Left cardiac atrium (tissue), 4 donors: ENCODE data around the gene PXT1. TPM values are rescaled to one million over a fixed set of nuclear protein-coding genes. Genes with fewer than 3 reads are reported as not detected.
"Not testable (repeated sequence)": the region's sequence is repeated elsewhere in the genome, so short reads cannot be mapped to it uniquely, and the experiment has no call there.

Experiments used
- ATAC-seq, 2 donors: fragments of 200-7000 bp; cut with Tn5 transposase; one replicate each; pipeline ENCODE4 v1.9.1; 2020; ENCODE audit warnings: mild to moderate bottlenecking in 2 of 2, moderate library complexity in 2 of 2
- DNase-seq: peaks from one replicate; pipeline ENCODE4 v3.0.0-alpha.2; 2020
- intact Hi-C, 2 donors: fragments of 100-400 bp; cut with DNase I; formaldehyde crosslinking; loops; one replicate each; pipeline versions ENCODE4 v1.14.1 to v1.15.1; 2022 to 2023
- total RNA-seq, 2 donors: library from RNA; stranded (reverse); fragmentation: NEBNext Ultra II Directional; extraction: Animal tissue kit (Norgen Biotek cat#: 25700); gene quantifications; one replicate each; pipeline ENCODE4 v1.2.1, GENCODE V29; 2021
- donor health status: DM: no; HTN: yes; CAD: no.
- donor health status: DM: no; HTN: yes; CAD: no; lungs with severe emphysema.
- donor health status: DM: yes; HTN: yes; CAD: no.
- donor health status: Dilated cardiomyopathy.

The PXT1 gene
- total RNA-seq, 2 donors from 2014 or later: 0.26 TPM; not detected in 1

GRCh38 chr6:36413489-36414480, 28.9 kb downstream of the PXT1 start:
- ATAC-seq: no peak
- intact Hi-C loops: no loop called here
- DNase-seq: no peak

GRCh38 chr6:36409718-36410117, 32.9 kb downstream of the PXT1 start:
- intact Hi-C loops, ATAC-seq, DNase-seq: not testable (repeated sequence)

DNA sequence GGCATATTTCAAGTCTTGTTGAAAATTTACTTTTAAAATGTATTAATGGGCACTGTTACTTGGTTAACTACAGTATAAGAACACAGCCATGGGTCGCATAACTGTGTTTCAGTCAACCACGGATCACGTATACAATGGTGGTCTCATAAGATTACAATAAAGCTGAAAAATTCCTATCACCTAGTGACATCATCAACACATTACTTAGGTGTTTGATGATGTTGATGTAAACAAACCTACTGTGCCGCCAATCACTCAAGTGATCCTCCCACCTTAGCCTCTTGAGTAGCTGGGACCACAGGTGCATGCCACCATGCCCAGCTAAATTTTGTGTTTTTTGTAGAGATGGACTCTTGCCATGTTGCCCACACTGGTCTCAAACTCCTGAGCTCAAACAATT, 38.5 kb downstream of the PXT1 start:
- DNase-seq (no peak), ATAC-seq (no peak)
- intact Hi-C loops: no loop called here

DNA sequence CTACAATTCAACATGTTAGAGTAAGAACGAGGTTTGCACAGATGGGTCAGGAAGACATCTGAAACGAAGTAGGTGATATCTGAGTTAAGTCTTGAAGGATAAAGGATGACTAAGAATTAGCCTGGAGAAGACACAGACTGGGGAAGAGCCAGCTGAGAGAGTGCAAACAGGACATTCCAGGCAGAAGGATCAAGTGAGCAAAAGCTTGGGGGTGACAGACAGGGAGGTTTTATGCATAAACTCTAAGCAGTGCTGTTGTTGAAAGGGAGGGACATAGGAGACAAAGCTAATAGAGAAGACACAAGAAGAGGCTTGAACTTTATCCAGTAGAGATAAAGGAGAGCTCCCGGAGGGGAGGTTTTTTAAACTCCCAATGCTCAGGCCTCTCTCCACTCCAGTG, 40.2 kb downstream of the PXT1 start:
- DNase-seq: no peak
- intact Hi-C loops: no loop called here
- ATAC-seq: no peak

DNA sequence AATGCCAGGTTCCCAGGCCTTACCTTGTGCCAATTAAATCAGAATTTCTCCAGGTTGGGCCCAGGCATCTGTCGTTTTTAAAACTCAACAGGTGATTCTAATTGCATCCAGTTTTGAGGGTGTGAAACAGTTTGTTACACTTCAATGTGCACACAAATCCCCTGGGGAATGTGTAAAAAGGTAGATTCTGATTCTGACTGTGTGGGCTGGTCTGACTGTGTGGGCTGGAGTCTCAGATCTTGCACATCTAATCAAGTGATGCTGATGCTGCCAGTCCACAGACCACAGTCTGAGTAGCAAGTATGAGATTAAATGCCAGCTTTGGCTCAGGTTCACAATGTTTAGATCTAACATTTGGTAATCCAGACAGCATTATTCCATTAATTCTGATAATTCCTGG, 42.7 kb downstream of the PXT1 start:
- DNase-seq (no peak), ATAC-seq (no peak)
- intact Hi-C loops: no loop called here

DNA sequence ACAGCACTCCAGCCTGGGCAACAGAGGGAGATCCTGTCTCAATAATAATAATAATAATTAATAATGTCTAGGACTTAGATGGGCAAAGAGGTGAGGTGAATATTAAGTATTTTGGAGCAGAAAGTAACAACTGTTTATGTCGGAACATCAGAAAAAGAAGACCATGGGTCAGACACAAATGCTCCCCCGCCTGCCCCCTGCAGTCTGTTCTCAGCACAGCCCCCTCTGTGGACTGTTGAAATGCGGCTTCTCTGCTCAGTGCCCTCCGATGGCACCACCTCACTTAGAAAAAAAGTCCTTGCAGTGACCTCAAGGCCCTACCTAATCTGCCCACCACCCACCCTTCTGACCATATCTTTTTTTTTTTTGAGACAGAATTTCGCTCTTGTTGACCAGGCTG, 50.0 kb downstream of the PXT1 start:
- DNase-seq (no peak), ATAC-seq (no peak)
- intact Hi-C loops: no loop called here

- ATAC-seq (no peak), DNase-seq (no peak)
- intact Hi-C loops: no loop called here
Measured at GRCh38 chr6:36389353-36389752, 53.3 kb downstream of the PXT1 start.

GRCh38 chr6:36387440-36388303, 55.0 kb downstream of the PXT1 start, which contains the start of gene ETV7:
Gene ETV7 (minus strand): TSS chr6:36387669. CDS start chr6:36387541, 128 bp downstream.
- ATAC-seq (peak; percentile 77 to 80), DNase-seq (peak; percentile 29)
- intact Hi-C loops: no loop called here

DNA sequence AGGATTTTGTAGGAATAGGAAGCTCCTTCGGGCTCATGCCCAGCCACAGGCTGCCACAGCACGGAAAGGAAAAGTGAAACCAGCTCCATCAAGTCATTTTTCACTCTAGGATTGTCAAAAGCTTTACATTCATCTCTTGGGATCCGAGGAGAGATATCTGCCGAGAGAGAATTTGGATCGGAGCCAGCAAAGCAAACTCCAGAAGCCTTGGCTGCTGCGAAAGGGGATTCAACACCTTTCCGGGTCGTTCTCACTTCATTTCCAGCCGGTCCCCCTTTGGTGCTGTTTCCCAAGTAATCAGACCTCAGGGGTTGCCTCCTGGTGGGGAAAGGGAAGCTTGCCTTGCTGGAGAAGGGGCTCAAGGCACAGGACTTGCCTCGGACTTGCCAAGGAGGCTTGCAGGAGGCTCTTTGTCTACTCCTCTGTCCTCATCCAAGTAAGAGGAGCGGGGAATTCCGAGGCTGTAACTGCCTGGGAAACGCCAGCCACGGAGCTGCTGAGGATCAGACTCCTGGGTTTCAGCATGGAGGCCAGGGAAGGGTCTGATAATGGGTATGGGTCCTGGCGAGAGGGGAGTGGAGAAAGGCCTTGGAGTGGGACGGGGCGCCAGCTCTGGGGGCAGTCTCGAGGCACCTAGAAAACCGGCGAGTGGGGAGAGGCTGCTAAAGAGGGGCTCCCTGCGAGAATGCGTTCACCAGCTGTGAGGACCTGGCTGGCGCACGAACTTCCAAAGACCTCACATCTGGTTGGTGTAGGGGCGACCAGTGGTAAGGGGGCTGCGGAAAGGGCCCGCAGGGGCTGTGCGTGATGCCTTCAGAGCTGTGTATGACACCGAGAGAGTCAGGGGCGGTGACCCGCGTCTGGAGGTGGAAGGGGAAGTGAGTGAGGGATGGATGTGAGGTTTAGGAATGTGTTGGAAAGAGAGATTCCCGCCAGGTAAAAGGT, 55.9 kb downstream of the PXT1 start:
- DNase-seq: peak; percentile 41
- intact Hi-C loops: no loop called here
- ATAC-seq: peak; percentile 47 to 64

DNA sequence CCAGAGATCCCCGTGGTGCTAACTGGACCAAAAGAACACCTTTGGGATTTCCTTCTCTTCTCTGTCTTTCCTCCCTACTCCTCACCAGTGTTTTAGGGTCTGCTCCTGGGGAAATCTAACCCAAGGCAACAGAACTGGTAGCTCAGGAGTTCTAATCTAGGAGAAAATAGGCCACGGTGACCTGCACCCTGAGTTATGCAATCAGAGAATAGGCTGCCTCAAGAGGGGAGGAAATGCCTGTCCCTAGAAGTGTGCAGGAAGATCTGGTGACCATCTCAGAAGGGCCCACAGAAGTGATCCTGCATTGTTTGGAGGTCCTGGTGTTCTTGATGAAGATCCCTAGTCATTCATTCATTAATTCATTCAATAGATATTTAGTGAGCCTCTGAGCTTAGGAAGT, 58.6 kb downstream of the PXT1 start:
- DNase-seq: no peak
- intact Hi-C loops: no loop called here

GRCh38 chr6:36383606-36384005, 59.0 kb downstream of the PXT1 start:
- DNase-seq (no peak), ATAC-seq (peak in 1 of 2 donors; percentile 43)
- intact Hi-C loops: no loop called here

More for the DNA sequence above, 58.6 kb downstream of the PXT1 start:
- ATAC-seq: no peak

DNA sequence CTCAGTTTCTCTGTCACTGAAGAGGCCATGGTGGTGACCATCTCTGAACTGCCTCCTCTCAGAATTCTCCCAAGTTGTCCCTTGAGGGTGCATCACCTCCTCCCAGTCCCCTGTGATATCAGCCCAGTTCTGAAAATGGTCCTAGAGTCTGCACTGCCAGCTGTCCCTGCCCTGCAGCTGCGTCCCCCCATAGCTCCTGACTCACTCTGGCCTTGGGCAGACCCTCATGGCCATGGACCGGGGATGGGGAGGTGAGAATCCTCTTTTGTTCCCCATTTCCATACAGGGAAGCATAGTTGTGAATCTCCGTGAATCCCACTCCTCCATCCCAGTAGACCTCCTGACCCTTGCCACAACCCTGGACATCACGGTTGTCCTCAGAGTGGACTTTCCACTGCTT, 59.7 kb downstream of the PXT1 start:
- ATAC-seq (no peak), DNase-seq (no peak)
- intact Hi-C loops: no loop called here

- no peak for ATAC-seq
- intact Hi-C loops: no loop called here
- DNase-seq: no peak
Measured at GRCh38 chr6:36381502-36382389, 60.9 kb downstream of the PXT1 start.

- DNase-seq (no peak), ATAC-seq (no peak)
- intact Hi-C loops: no loop called here
Measured at GRCh38 chr6:36380166-36380565, 62.5 kb downstream of the PXT1 start.

GRCh38 chr6:36378936-36379335, 63.7 kb downstream of the PXT1 start:
- intact Hi-C loops: no loop called here
- ATAC-seq (no peak), DNase-seq (no peak)

DNA sequence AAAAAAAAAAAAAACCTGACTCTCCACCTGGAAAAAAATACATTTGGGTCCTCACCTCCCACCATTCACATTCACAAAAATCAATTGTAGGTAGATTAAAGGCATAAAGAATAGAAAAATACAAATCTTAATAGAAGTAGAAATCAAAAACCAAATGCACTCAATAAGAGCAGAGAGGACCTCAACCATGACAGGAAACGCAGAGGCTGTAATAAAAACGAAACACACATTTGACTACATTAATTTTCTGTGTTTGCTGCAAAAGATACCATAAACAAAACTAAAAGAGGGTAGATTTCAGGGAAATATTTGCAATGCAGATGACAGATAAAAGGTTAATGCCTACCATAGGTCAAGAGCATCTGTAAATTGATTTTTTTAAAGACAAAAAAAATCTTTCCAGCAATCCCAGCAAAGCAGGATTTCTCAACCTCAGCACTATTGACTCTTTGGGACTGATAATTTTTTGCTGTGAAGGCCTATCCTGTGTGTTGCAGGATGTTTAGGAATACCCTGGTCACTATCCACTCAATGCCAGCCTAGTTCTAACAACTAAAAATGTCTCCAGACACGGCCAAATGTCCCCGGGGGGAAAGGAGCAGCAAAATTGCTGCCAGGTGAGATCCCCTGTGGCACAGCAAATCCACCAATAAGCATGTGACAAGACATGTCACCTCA, 64.3 kb downstream of the PXT1 start:
- ATAC-seq (no peak), DNase-seq (no peak)
- intact Hi-C loops: no loop called here

DNA sequence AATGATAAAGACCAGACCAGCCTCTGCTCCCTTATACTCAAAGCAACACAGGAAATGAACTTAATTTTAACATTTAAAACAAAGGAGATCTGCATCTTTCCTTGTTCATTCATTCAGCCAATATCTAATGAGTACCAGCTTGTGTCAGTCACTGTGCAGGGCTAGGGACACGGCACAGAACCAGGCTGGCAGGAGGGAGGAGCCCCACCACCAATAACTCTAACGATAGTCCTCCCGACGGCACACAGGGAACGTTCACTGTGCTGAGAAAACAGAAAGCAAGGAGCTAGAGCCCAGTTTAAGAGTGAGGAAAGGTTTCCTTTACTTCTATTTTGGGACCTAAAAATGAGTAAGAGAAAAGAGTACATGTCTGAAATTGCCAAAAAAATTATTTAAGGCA, 65.1 kb downstream of the PXT1 start:
- ATAC-seq (no peak), DNase-seq (no peak)
- intact Hi-C loops: no loop called here
